ENCODE measurements around the gene C3orf20.

Gene C3orf20

GRCh38 chr3:14761866-14762265 is 86.9 kb downstream of the C3orf20 start:
- no peak for DNase-seq

- no peak for DNase-seq
These were observed 87.8 kb downstream of the C3orf20 start for GRCh38 chr3:14762701-14763100.

DNA sequence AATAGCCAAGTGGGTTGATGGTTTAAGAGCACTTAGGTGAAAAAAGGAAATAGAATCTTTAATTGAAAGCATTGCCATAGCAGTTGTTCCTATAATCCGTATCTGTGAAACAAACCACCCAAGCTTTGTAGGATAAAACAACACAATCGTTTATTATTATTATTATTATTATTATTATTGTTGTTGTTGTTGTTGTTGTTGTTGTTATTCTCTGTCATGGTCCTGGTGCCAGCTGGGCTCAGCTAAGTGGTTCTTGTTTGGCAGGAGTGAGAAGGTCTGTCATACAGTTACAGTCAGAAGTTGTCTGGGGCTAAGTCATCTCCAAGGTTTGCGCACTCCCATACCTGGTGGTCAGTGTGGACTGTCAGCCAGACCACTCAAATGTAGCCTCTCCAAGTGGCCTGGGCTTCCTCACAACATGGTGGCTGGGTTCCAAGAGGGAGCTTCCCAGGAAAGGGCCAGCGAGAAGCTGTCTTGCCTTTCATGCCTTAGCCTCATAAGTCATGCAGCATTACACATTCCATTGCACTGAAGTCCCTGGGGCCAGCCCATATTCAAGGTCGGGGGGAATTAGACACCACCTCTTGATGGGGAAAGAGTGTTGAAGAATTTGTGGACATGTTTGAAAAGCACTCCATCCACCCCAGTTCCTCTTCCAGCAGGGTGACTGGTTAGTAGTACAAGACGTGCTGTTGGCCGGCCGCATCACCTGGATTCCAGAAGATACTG is 89.6 kb downstream of the C3orf20 start:
- no peak for DNase-seq

DNA sequence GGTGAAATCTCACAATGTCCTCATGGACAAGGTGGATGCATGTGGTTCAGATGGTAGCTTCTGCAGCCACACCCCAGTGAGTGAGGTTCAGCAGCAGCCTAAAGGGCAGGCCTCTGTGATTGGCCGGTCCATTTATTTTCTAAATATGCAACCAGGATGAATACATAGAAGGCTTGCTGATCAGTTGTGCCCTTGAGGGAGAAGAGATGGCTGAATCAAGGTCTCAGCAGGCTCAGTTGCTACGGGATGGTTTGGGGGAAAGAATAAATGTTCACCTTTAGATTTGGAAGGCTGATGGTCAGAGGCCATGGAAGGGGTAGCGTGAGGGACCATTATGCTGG is 90.1 kb downstream of the C3orf20 start:
- DNase-seq: no peak

GRCh38 chr3:14765576-14766427 is 90.9 kb downstream of the C3orf20 start:
- no peak for DNase-seq

DNA sequence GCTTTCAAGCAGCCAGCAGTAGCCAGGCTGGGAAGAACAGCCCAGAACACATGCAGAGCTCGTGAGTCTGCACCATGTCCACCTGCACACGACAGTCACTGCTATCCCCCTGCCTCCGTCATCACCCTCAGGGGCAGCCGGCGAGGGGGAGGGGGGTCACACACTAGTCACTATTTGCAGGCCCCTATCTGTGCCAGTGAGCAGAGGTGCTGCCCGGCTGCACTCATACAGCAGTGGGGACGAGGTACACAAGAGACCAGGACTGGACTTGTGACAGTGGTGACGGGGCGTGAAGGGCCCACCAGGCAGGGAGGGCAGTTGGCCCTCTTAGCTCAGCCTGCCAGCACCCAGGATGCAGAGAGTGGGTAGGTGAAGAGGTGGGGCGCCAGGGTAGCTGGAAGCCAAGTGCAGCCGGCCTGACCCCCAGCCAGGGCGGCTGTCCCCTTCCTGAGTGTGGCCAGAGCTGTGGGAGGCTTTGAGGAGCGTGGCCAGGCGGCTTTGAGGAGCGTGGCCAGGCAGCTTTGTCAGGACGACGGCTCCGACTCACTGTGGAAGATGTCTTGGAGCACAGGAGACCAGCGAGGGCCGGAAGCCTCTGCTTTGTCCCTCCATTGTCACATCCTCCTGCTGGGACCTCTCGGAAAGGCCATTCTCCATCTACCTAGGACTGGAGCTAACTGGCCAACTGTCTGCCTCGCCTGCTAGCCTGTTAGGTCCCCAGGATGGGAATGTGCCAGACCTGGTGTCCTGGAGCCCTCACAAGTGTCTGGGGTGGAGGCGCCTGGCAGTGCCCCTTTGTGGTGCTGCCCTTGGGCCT is 91.7 kb downstream of the C3orf20 start:
- DNase-seq: no peak

- no peak for DNase-seq
These were observed 92.5 kb downstream of the C3orf20 start for GRCh38 chr3:14767245-14768051.

DNA sequence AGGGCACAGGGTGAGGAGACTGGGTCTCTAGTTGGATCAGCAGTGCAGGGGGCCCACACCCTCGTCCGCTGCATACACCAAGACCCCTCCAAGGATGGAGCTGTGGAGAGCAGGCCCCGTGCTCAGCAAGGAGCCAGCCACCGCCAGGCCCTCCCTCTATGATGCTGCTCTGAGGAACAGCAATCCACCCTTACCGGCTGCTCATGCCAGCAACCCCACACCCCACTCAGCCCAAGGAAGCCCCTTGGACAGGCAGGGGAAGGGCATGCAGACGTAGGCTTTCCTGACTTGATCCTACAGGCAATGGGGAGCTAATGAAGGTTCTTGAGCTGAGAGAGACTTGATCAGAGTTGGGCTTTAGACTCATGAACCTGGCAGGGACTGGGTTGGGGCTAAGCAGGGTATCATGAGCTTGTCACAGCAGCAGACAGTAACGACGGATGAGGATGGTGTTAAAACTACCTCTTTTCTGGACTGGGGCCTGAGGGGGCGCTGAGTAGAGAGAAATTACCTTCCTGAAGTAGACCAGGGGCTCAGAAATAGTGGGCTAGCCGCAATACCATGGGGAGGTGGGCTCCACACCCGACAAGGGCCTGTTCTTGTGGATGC is 93.3 kb downstream of the C3orf20 start:
- no peak for DNase-seq

DNA sequence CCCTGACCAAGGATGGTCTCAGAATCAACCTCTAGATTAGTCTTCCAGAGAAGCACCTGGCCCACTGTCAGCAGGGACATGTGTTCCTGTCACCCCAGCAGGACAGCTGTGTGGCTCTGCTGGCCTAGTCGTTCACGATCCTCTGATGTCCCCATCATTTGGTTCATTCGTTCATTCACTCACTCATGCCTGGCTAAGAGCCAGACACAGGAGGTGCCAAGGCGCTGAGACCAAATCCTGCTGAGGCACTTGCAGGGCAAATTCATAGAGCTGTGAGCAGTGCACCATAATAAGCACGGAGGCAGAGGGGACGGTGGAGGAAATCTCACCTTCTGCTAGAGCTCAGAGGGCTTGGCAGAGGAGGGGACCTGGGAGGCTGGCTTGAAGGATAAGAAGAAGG is 93.9 kb downstream of the C3orf20 start:
- DNase-seq: no peak

GRCh38 chr3:14769544-14770325 is 94.8 kb downstream of the C3orf20 start:
- no peak for DNase-seq

DNA sequence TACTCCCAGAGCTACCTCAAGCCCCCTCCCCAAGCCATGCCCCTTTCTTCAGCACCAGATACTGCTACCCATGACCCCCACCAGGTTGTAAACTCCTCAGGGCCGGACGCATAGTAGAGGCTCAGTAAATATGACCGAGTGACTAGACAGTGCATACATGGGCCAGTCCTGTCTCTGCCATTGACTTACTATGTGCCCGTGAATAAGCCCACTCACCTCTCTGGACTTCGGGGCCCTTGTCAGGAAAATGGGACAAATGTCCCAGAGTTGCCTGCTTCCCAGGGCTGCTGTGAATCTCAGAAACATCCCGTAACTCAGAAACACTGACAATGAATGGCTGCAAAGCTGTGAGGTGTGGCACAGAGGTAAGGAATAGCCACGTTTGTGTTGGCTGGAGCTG is 95.7 kb downstream of the C3orf20 start:
- DNase-seq: no peak

GRCh38 chr3:14771593-14772497 is 96.9 kb downstream of the C3orf20 start:
- DNase-seq: no peak

- no peak for DNase-seq
These were observed 97.7 kb downstream of the C3orf20 start for GRCh38 chr3:14772533-14773138.

DNA sequence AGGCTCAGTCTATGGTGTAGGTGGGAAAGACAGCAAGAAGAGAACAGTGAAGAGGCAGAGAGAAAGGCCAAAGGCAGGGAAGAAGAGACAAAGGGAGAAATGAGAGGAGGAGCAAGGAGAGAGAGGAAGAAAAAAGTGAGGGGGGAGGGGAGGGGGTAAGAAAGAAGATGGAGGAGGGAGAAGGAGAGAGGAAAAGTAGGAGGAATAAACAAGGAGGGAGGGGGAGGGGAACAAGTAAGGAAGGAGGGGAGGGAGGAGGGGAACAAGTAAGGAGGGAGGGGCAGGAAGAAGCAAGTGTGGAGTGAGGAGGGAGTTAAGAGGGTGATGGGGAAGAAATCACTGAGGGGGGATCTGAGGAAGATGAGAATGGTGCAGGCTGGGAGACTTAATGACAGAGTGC is 98.3 kb downstream of the C3orf20 start:
- DNase-seq: no peak

DNA sequence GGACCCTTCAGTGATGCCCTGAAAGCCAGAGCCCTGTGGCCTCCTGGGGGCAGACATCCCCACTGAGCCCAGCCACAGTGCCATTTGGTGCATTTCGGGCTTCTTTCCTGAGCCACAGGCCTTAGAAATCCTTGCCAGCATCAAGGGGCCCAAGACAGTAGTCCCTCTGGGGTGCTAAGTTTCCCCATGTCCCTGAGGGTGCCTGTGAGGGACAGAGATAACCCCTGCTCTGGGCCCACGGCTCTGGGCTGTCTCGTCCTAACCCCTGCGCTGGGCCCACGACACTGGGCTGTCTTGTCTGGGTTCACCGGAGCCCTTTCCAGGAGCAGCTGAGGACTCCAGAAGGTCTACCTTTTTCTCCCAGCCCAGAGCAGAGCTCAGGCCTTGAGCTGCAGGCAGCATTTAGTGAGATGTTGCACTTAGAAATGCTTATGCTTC is 98.8 kb downstream of the C3orf20 start:
- no peak for DNase-seq

DNA sequence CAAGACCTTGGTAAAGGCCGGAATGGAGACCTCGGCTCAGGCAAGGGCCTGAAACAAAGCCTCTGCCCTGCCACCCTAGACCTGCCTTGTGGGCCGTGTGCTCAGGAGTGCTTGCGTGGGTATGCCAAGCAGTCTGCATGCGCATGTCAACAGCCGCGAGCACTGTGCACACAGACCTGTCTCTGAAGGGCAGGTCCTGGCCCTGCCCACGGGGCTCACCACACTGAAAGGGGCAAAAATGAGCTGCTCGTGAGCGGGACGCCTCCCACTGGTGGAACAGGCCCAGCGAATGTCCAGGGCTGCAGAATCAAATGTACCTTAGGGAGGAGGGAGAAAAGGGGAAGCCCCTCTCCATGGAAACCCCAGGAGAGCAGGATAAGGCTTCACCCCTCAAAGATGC is 99.5 kb downstream of the C3orf20 start:
- no peak for DNase-seq

GRCh38 chr3:14775011-14775410 is 100.1 kb downstream of the C3orf20 start:
- no peak for DNase-seq

GRCh38 chr3:14775563-14775962 is 100.6 kb downstream of the C3orf20 start:
- DNase-seq: no peak

DNA sequence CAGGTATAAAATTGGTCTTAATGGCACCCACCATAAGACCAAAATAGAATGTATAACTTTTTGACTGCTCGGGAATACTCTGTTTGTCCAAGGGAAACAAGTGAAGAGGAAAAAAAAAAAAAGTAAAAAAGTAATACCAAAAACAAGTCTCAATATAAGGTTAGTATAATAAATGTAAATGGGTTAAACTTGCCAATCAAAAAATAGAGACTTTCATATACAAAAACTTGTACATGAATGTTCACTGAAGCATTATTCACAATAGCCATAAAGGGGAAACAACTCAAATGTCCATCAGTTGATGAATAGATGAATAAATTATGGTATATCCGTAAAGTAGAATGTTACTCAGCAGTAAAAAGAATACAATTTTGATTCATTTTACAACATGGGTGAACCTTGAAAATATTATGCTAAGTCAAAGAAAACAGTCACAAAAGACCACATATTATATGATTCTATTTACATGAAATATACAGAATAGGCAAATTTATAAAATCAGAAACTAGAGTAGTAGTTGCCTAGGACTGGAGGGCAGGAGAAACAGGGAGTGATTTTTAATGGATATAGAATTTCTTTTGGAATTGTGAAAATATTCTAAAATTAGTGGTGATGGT is 104.2 kb downstream of the C3orf20 start:
- no peak for DNase-seq
